GM06990 (cell line): ENCODE data around the gene PNLIPRP2.

Source experiments
- DNase-seq: peaks from one replicate; pipeline ENCODE4 v3.0.0-alpha.2; 2011; ENCODE audit not compliant: insufficient read length; ENCODE audit errors: extremely low read depth
- H3K27me3 ChIP-seq: replicated peaks from 2 replicates; pipeline ENCODE4 v1.6.0; 2011; ENCODE audit warnings: low read length; ENCODE audit not compliant: control insufficient read depth, insufficient read depth
- H3K36me3 ChIP-seq: 2 replicates; pipeline ENCODE4 v1.5.1; 2011; ENCODE audit warnings: low read length; ENCODE audit not compliant: control insufficient read depth, insufficient read depth
- H3K4me3 ChIP-seq: replicated peaks from 2 replicates; pipeline ENCODE4 v1.5.1; 2011; ENCODE audit warnings: low read depth, mild to moderate bottlenecking, control low read depth, low read length
- CTCF ChIP-seq: IDR thresholded peaks from 2 replicates; pipeline ENCODE4 v1.5.1; 2011; ENCODE audit warnings: low read length, control low read depth, mild to moderate bottlenecking, inconsistent platforms; ENCODE audit not compliant: insufficient read depth, poor library complexity, severe bottlenecking

The PNLIPRP2 gene

GRCh38 chr10:116667484-116667883 is 46.7 kb downstream of the PNLIPRP2 start:
- no peaks in the 10 kb centered on the region for H3K36me3 ChIP-seq
- no peak for DNase-seq
- 0 out of 2 replicates have a peak, but pooled peaks cover 1% of the 10 kb centered on the region for H3K27me3 ChIP-seq
- TF ChIP-seq CTCF = no peak
- no peak overlapping the region for H3K4me3 ChIP-seq

- Histone ChIP-seq H3K36me3 (no peaks in the 10 kb centered on the region), H3K4me3 (no peak overlapping the region), H3K27me3 (0 out of 2 replicates have a peak, but pooled peaks cover 1% of the 10 kb centered on the region)
- TF ChIP-seq CTCF = no peak
- no peak for DNase-seq
Measured at GRCh38 chr10:116668018-116668417, 47.3 kb downstream of the PNLIPRP2 start.

- H3K27me3 ChIP-seq = 0 out of 2 replicates have a peak, but pooled peaks cover 1% of the 10 kb centered on the region
- no peak for DNase-seq
- no peaks in the 10 kb centered on the region for H3K36me3 ChIP-seq
- TF ChIP-seq CTCF = no peak
- H3K4me3 ChIP-seq = no peak overlapping the region
Measured at GRCh38 chr10:116668446-116668845, 47.7 kb downstream of the PNLIPRP2 start.

- Histone ChIP-seq H3K4me3 (no peak overlapping the region), H3K36me3 (no peaks in the 10 kb centered on the region), H3K27me3 (0 out of 2 replicates have a peak, but pooled peaks cover 1% of the 10 kb centered on the region)
- DNase-seq = no peak
- no peak for TF ChIP-seq CTCF
Measured at GRCh38 chr10:116669080-116669479, 48.3 kb downstream of the PNLIPRP2 start.

GRCh38 chr10:116669832-116670644 is 49.3 kb downstream of the PNLIPRP2 start:
- H3K4me3 ChIP-seq = no peak overlapping the region
- H3K27me3 ChIP-seq = no peaks in the 10 kb centered on the region
- no peak for DNase-seq
- no peak for TF ChIP-seq CTCF
- H3K36me3 ChIP-seq = no peaks in the 10 kb centered on the region
